ENCODE measurements around the gene CASK. TPM values are rescaled to one million over a fixed set of nuclear protein-coding genes. Genes with fewer than 3 reads are reported as not detected.

The CASK gene
- 22.9 and 58.8 TPM in 2 replicates for total RNA-seq

GRCh38 chrX:41923211-41923977 lies at the start of gene CASK:
Gene CASK, minus strand, starts transcription at chrX:41923554. Its CDS starts 566 bp downstream, at chrX:41922988.
- DNase-seq (ENCODE audit: low read depth): no peak
- peak within 1 kb of the TSS; percentile 76 for H3K4me3 ChIP-seq (ENCODE audit: low read depth, low read length)
- no peak for TF ChIP-seq CTCF (conservative IDR thresholded peaks at IDR 0.05; ENCODE audit: low read depth, low read length)

- no peak overlapping the region for H3K4me3 ChIP-seq (ENCODE audit: low read depth, low read length)
- no peak for DNase-seq (ENCODE audit: low read depth)
- no peak for TF ChIP-seq CTCF (conservative IDR thresholded peaks at IDR 0.05; ENCODE audit: low read depth, low read length)
These were observed 48.0 kb upstream of the CASK start for GRCh38 chrX:41971346-41971745.

GRCh38 chrX:41970419-41970818 lies 47.1 kb upstream of the CASK start:
- no peak for DNase-seq (ENCODE audit: low read depth)
- H3K4me3 ChIP-seq (ENCODE audit: low read depth, low read length): no peak overlapping the region
- TF ChIP-seq CTCF (conservative IDR thresholded peaks at IDR 0.05; ENCODE audit: low read depth, low read length): no peak

GRCh38 chrX:41963348-41963747 lies 40.0 kb upstream of the CASK start:
- TF ChIP-seq CTCF (conservative IDR thresholded peaks at IDR 0.05; ENCODE audit: low read depth, low read length): no peak
- DNase-seq (ENCODE audit: low read depth): no peak
- no peak overlapping the region for H3K4me3 ChIP-seq (ENCODE audit: low read depth, low read length)

- no peak overlapping the region for H3K4me3 ChIP-seq (ENCODE audit: low read depth, low read length)
- DNase-seq (ENCODE audit: low read depth): no peak
These were observed 36.8 kb upstream of the CASK start for GRCh38 chrX:41960142-41960541.

GRCh38 chrX:41958861-41959260 lies 35.5 kb upstream of the CASK start:
- DNase-seq (ENCODE audit: low read depth): no peak
- H3K4me3 ChIP-seq (ENCODE audit: low read depth, low read length): no peak overlapping the region
- no peak for TF ChIP-seq CTCF (conservative IDR thresholded peaks at IDR 0.05; ENCODE audit: low read depth, low read length)

More at GRCh38 chrX:41960142-41960541, 36.8 kb upstream of the CASK start:
- TF ChIP-seq CTCF (conservative IDR thresholded peaks at IDR 0.05; ENCODE audit: low read depth, low read length): no peak

GRCh38 chrX:41956027-41956426 lies 32.7 kb upstream of the CASK start:
- DNase-seq (ENCODE audit: low read depth): no peak
- H3K4me3 ChIP-seq (ENCODE audit: low read depth, low read length): no peak overlapping the region
- no peak for TF ChIP-seq CTCF (conservative IDR thresholded peaks at IDR 0.05; ENCODE audit: low read depth, low read length)

Data from epithelial cell of proximal tubule (primary cell).